ENCODE results near the gene RNF220. TPM values are rescaled to one million over a fixed set of nuclear protein-coding genes. Genes with fewer than 3 reads are reported as not detected.

Gene RNF220
- total and polyA plus RNA-seq, 9 of the 15 experiments (the other 6 are each of a cell fraction or from before 2014, with no cell fraction given), result 5.1 to 117 (median 66.9) TPM

DNA sequence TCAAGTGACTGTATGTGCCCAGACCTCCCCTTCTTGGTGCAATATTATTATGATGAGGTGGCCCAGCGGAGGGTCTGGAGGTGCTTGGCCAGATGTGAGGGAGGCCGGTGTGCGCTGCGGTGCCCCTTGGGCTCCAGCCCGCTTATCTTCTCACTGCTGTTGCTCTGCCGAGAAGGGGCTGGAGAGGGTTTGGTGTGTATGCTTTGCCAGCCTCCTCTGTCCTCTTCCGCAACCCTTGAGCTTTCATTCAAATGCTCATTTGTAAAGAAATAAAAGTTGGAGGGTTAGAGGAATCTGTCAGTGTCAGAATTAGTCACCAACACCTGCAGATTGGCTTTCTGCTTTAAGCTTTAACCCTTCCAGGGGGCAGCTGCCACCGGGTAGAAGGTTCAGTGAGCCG, 19.7 kb downstream of the RNF220 start (continued):
- no peak for TF ChIP-seq RNF219 (CRISPR knock-in tag; IDR thresholded peaks at IDR 0.05)

DNA sequence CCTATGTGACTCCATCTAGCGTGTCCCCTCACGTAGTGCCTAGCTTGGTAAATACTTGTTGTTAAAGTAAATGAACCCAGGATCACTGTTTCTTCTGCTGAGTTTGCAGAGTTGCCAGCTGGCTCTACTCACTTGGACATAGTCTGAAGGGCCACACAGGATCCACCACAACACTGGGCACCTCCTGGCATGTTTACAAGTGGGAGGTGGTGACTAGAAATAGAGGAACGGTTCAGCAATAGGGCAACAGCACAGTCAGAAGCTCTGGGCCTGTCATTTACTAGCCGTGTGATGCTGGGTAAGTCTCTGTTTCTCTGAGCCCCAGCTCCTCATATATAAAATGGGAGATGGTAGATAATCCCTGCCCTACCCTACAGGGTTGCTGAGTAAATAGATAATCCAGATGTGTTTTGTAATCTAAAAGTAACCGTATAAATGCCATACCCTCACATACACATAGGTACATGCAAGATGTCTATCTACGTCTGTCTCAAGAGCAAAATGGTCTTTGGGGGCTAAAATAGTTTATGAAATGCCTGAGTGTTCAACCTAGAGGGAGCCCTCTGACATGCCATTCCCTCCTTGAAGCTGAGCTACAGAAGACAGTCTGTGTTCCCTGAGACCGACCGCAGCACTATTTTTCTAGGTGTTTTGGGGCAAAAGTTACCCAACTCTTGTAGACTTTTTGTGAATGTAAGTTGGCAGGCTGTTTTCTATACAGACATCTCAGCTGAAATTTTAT, 20.5 kb downstream of the RNF220 start:
- Histone ChIP-seq H3K79me2 (ENCODE audit: control insufficient read depth, insufficient read depth, low read length) (no peaks in the 10 kb centered on the region), H3K4me3 (no peak overlapping the region), H2AFZ (ENCODE audit: low read depth, low read length) (no peak overlapping the region), H3K27ac (ENCODE audit: extremely low read depth, low read depth, low read length) (no peak overlapping the region), H3K36me3 (ENCODE audit: control insufficient read depth, insufficient read depth, low read length) (no peaks in the 10 kb centered on the region), H3K4me2 (ENCODE audit: insufficient read depth, low read length) (no peak overlapping the region), H3K9me3 (replicated peaks; ENCODE audit: control insufficient read depth, insufficient read depth, low read depth, low read length) (no peaks in the 10 kb centered on the region), H3K4me1 (replicated peaks in 1 of 2; ENCODE audit: control insufficient read depth in 2 of 2, insufficient read depth in 2 of 2, low read length in 2 of 2) (no peaks in the 10 kb centered on the region), H3K9ac (ENCODE audit: insufficient read depth in 1 of 2, low read depth in 2 of 2, low read length in 2 of 2) (no peak overlapping the region), H4K20me1 (replicated peaks; ENCODE audit: control insufficient read depth, insufficient read depth, low read length) (0 out of 2 replicates have a peak, but pooled peaks cover 5% of the 10 kb centered on the region), H3K27me3 (ENCODE audit: control insufficient read depth in 2 of 2, insufficient read depth in 2 of 2, low read length in 2 of 2) (peaks cover 48 to 62% of the 10 kb centered on the region in 2 experiments), H3K9me1 (ENCODE audit: control insufficient read depth, insufficient read depth, low read length) (no peaks in the 10 kb centered on the region)
- no TSS peak for BruUV-seq (replicated peaks)
- POLR2A ChIA-PET, result interaction anchor here (0.6 to 0.7 kb wide), 3 partner anchors 11 to 91 kb away, joined by 3 to 4 read pairs (median 3); no protein-coding TSS in a partner anchor
- WGBS (ENCODE audit: insufficient coverage, low coverage, missing lambda C conversion rate), result 3% methylated on average over 8 of the region's 8 CpGs
- intact Hi-C loops (cut with micrococcal nuclease), result no loop called here
- TF ChIP-seq RAD21 (CRISPR knock-in tag; conservative IDR thresholded peaks at IDR 0.05 in 1 of 2, IDR thresholded peaks at IDR 0.05 in 1 of 2) (peak in 1 of 2 experiments; percentile 43; a peak in 2 of 4 replicates), CTCF (IDR thresholded peaks at IDR 0.05 in 2 of 3, conservative IDR thresholded peaks at IDR 0.05 in 1 of 3; ENCODE audit: insufficient read depth in 2 of 3, low read depth in 1 of 3, low read length in 3 of 3) (peak; percentile 12 to 41 (median 21); a peak in 2 of 6 replicates), HDAC1 (IDR thresholded peaks at IDR 0.05) (no peak)
- CTCF ChIA-PET (ENCODE audit: low intra/inter-chr PET ratio), result no interaction called here
- ATAC-seq (peak; percentile 53; the same call in 1 of the 3 replicates), FAIRE-seq (peak; percentile 71), DNase-seq (ENCODE audit: extremely low read depth in 1 of 4, low spot score in 3 of 4) (no peak)
- in situ Hi-C loops (cut with MboI), result no loop called here

Measured in K562 (cell line).